ENCODE data around the gene NYAP1.
"Not testable (repeated sequence)": the region's sequence is repeated elsewhere in the genome, so short reads cannot be mapped to it uniquely, and the experiment has no call there.

DNA sequence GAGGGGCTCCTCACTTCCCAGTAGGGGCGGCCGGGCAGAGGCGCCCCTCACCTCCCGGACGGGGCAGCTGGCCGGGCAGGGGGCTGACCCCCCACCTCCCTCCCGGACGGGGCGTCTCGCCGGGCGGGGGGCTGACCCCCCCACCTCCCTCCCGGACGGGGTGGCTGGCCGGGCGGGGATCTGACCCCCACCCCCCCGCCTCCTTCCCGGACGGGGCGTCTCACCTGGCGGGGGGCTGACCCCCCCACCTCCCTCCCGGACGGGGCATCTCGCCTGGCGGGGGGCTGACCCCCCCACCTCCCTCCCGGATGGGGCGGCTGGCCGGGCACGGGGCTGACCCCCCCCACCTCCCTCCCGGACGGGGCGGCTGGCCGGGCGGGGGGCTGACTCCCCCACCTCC lies 39.5 kb downstream of the NYAP1 start:
- TF ChIP-seq, protein P1, sequence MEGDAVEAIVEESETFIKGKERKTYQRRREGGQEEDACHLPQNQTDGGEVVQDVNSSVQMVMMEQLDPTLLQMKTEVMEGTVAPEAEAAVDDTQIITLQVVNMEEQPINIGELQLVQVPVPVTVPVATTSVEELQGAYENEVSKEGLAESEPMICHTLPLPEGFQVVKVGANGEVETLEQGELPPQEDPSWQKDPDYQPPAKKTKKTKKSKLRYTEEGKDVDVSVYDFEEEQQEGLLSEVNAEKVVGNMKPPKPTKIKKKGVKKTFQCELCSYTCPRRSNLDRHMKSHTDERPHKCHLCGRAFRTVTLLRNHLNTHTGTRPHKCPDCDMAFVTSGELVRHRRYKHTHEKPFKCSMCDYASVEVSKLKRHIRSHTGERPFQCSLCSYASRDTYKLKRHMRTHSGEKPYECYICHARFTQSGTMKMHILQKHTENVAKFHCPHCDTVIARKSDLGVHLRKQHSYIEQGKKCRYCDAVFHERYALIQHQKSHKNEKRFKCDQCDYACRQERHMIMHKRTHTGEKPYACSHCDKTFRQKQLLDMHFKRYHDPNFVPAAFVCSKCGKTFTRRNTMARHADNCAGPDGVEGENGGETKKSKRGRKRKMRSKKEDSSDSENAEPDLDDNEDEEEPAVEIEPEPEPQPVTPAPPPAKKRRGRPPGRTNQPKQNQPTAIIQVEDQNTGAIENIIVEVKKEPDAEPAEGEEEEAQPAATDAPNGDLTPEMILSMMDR (IDR thresholded peaks at IDR 0.05) = not testable (repeated sequence)
- not testable (repeated sequence) for TF ChIP-seq POLR2A, EP300 (IDR thresholded peaks at IDR 0.05)
